Measurements from ENCODE around the gene CCSER1. TPM values are rescaled to one million over a fixed set of nuclear protein-coding genes. Genes with fewer than 3 reads are reported as not detected.

CCSER1 gene
- total and polyA plus RNA-seq, 2 of the 8 experiments (the other 6 are each of a cell fraction or from before 2014, with no cell fraction given), result 0.26 to 0.84 TPM

DNA sequence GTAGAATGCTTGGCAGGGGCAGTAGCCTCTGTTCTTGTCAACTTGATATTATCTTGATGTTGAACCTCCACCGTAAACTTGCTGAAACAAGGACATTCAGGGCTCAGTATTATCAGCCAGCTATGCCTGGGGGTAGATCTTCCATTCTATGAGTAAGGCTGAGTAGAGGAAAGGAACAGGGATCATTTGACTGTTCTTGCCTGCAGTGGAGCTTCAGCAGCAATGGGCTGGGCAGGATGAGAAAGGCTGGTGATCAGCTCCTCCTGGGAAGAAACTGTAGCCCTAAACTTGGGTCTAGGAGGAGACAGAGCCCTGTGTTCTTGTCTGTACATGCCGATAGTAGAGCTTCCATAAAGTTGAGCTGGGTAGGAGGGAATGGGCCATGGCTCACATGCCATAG, 127.2 kb downstream of the CCSER1 start (continued):
- TF ChIP-seq JUN (IDR thresholded peaks at IDR 0.05; ENCODE audit: low read depth, low read length) (no peak), GABPA (IDR thresholded peaks at IDR 0.05; ENCODE audit: borderline replicate concordance, insufficient read depth, low read length) (no peak), EP300 (IDR thresholded peaks at IDR 0.05; ENCODE audit: borderline replicate concordance in 1 of 2, low read depth in 2 of 2, low read length in 2 of 2) (no peak), SIN3A (conservative IDR thresholded peaks at IDR 0.05 in 1 of 2, IDR thresholded peaks at IDR 0.05 in 1 of 2; ENCODE audit: low read depth in 1 of 2, low read length in 2 of 2) (no peak), EGR1 (IDR thresholded peaks at IDR 0.05; ENCODE audit: borderline replicate concordance, low read depth, low read length) (no peak), SIX5 (IDR thresholded peaks at IDR 0.05; ENCODE audit: low read depth, low read length) (no peak)
